Liver (tissue), 3 donors: ENCODE results near the gene GK.

Experiments
- CTCF ChIP-seq: fragments of 150-350 bp; IDR thresholded peaks from 2 replicates; pipeline ENCODE4 v1.5.1; 2017; ENCODE audit warnings: improper control_type of control experiment, low read depth, low read length; ENCODE audit not compliant: missing input control
- EGR1 ChIP-seq, 2 donors: IDR thresholded peaks; 2 replicates each; pipeline ENCODE4 v1.6.1; 2016 to 2018; ENCODE audit warnings: antibody characterized with exemption in 2 of 2, low read depth in 2 of 2
- FOXA1 ChIP-seq: IDR thresholded peaks from 2 replicates; pipeline ENCODE4 v1.6.1; 2016; ENCODE audit warnings: antibody characterized with exemption
- HNF4G ChIP-seq: IDR thresholded peaks from 2 replicates; pipeline ENCODE4 v1.6.1; 2016; ENCODE audit warnings: antibody characterized with exemption
- JUND ChIP-seq, 2 donors: IDR thresholded peaks; 2 replicates each; pipeline ENCODE4 v1.6.1; 2016; ENCODE audit warnings: antibody characterized with exemption in 2 of 2
- MAX ChIP-seq: IDR thresholded peaks from 2 replicates; pipeline ENCODE4 v1.6.1; 2016; ENCODE audit warnings: antibody characterized with exemption
- NR2F2 ChIP-seq: IDR thresholded peaks from 2 replicates; pipeline ENCODE4 v1.6.1; 2016; ENCODE audit warnings: antibody characterized with exemption
- RAD21 ChIP-seq, 2 donors: IDR thresholded peaks; 2 replicates each; pipeline ENCODE4 v1.6.1; 2016; ENCODE audit warnings: antibody characterized with exemption in 2 of 2, mild to moderate bottlenecking in 2 of 2
- REST ChIP-seq: IDR thresholded peaks from 2 replicates; pipeline ENCODE4 v1.6.1; 2016; ENCODE audit warnings: antibody characterized with exemption, mild to moderate bottlenecking
- RXRA ChIP-seq, 2 donors: IDR thresholded peaks; 2 replicates each; pipeline ENCODE4 v1.6.1; 2017 to 2018; ENCODE audit warnings: antibody characterized with exemption in 2 of 2, mild to moderate bottlenecking in 1 of 2
- TAF1 ChIP-seq: conservative IDR thresholded peaks from 2 replicates; pipeline ENCODE4 v1.6.1; 2016; ENCODE audit warnings: antibody characterized with exemption, mild to moderate bottlenecking
- YY1 ChIP-seq: IDR thresholded peaks from 2 replicates; pipeline ENCODE4 v1.6.1; 2016; ENCODE audit warnings: antibody characterized with exemption, mild to moderate bottlenecking
- ZBTB33 ChIP-seq: IDR thresholded peaks from 2 replicates; pipeline ENCODE4 v1.6.1; 2016; ENCODE audit warnings: antibody characterized with exemption
- donor health status: healthy.
- donor health status: healthy.

- TF ChIP-seq CTCF (no peak), YY1 (no peak), NR2F2 (no peak), JUND (IDR thresholded peaks at IDR 0.05) (no peak), REST (no peak), TAF1 (no peak), MAX (no peak), RXRA (IDR thresholded peaks at IDR 0.05) (no peak), FOXA1 (no peak), ZBTB33 (no peak), EGR1 (IDR thresholded peaks at IDR 0.05; ENCODE audit: low read depth in 2 of 2) (no peak), HNF4G (no peak), RAD21 (IDR thresholded peaks at IDR 0.05) (no peak)
These were observed 46.1 kb upstream of the GK start for GRCh38 chrX:30607155-30607554.
